HepG2 (cell line): Measurements from ENCODE around the gene SP9. TPM values are rescaled to one million over a fixed set of nuclear protein-coding genes. Genes with fewer than 3 reads are reported as not detected.

Experiments
- DBP ChIP-seq: sonication (generic); formaldehyde crosslinking; IDR thresholded peaks from 2 replicates; pipeline ENCODE4 v1.4.0; 2020; ENCODE audit warnings: missing genetic modification reagents; ENCODE audit errors: not compliant biosample characterization
- FOXA3 ChIP-seq: IDR thresholded peaks from 2 replicates; pipeline ENCODE4 v1.6.1; 2016; ENCODE audit warnings: missing genetic modification reagents, missing compliant biosample characterization
- KLF12 ChIP-seq: sonication (generic); formaldehyde crosslinking; IDR thresholded peaks from 2 replicates; pipeline ENCODE4 v1.4.0; 2020; ENCODE audit warnings: missing genetic modification reagents, borderline replicate concordance
- KMT2B ChIP-seq: IDR thresholded peaks from 2 replicates; pipeline ENCODE4 v1.6.1; 2016; ENCODE audit warnings: missing genetic modification reagents, missing compliant biosample characterization
- NR1H2 ChIP-seq: sonication (generic); formaldehyde crosslinking; IDR thresholded peaks from 2 replicates; pipeline ENCODE4 v1.8.1; 2022; ENCODE audit warnings: low read depth, missing genetic modification reagents, borderline replicate concordance
- PRDM10 ChIP-seq: sonication (generic); formaldehyde crosslinking; IDR thresholded peaks from 2 replicates; pipeline ENCODE4 v1.4.0; 2020; ENCODE audit warnings: low read depth, missing genetic modification reagents
- SKI ChIP-seq: fragments of 450-650 bp; IDR thresholded peaks from one replicate; pipeline ENCODE4 v1.6.1; 2018; ENCODE audit warnings: mild to moderate bottlenecking; ENCODE audit not compliant: partially characterized antibody
- TERF1 ChIP-seq: sonication (generic); formaldehyde crosslinking; IDR thresholded peaks from 2 replicates; pipeline ENCODE4 v1.8.0; 2022; ENCODE audit warnings: mild to moderate bottlenecking, missing genetic modification reagents, moderate library complexity
- TRIM22 ChIP-seq: fragments of 450-650 bp; IDR thresholded peaks from 2 replicates; pipeline ENCODE4 v1.6.1; 2017
- XBP1 ChIP-seq: sonication (generic); formaldehyde crosslinking; IDR thresholded peaks from 2 replicates; pipeline ENCODE4 v1.5.0; 2020; ENCODE audit warnings: missing genetic modification reagents
- ZBTB49 ChIP-seq: sonication (generic); formaldehyde crosslinking; IDR thresholded peaks from 2 replicates; pipeline ENCODE4 v1.4.0; 2020; ENCODE audit warnings: missing genetic modification reagents, borderline replicate concordance
- ZNF713 ChIP-seq: sonication (generic); formaldehyde crosslinking; IDR thresholded peaks from 2 replicates; pipeline ENCODE4 v1.4.0; 2020; ENCODE audit warnings: mild to moderate bottlenecking, missing genetic modification reagents
- ZNF75D ChIP-seq: sonication (generic); formaldehyde crosslinking; IDR thresholded peaks from 2 replicates; pipeline ENCODE4 v1.8.1; 2023; ENCODE audit warnings: missing genetic modification reagents, mild to moderate bottlenecking, borderline replicate concordance
- ZNF879 ChIP-seq: sonication (generic); formaldehyde crosslinking; IDR thresholded peaks from 2 replicates; pipeline ENCODE4 v1.8.1; 2023; ENCODE audit warnings: missing genetic modification reagents
- polyA plus RNA-seq, 8 experiments: library from polyadenylated mRNA; depleted of rRNA in 3 of 8; stranded (reverse) in 7 of 8; unstranded in 1 of 8; fragments of >200 nt; fragmentation: Illumina TruSeq in 4 of 8; extraction: Trizol in 4 of 8; gene quantifications; 2 replicates each; pipeline versions ENCODE4 v1.2.1 to v1.2.3, GENCODE V29; 2011 to 2016; ENCODE audit warnings: low read depth in 4 of 8, missing spikeins in 1 of 8, mixed read lengths in 1 of 8; ENCODE audit not compliant: insufficient read depth in 1 of 8
- total RNA-seq, 5 experiments: library from RNA; depleted of rRNA; stranded (reverse); fragments of >200 nt; fragmentation: Illumina TruSeq; extraction: Trizol; gene quantifications; 2 replicates each; pipeline ENCODE4 v1.2.3, GENCODE V29; 2016; ENCODE audit warnings: low read depth in 1 of 5
- TF ChIP-seq, protein P1 (sequence below): sonication (generic); formaldehyde crosslinking; conservative IDR thresholded peaks from 2 replicates; pipeline ENCODE4 v1.4.0; 2020; ENCODE audit warnings: missing genetic modification reagents
- TF ChIP-seq, protein P2 (sequence below): IDR thresholded peaks from 2 replicates; pipeline ENCODE4 v1.6.1; 2016; ENCODE audit warnings: low read depth

Gene SP9
- total and polyA plus RNA-seq, 2 of the 13 experiments (the other 11 are each of a cell fraction or from before 2014, with no cell fraction given): not detected

DNA sequence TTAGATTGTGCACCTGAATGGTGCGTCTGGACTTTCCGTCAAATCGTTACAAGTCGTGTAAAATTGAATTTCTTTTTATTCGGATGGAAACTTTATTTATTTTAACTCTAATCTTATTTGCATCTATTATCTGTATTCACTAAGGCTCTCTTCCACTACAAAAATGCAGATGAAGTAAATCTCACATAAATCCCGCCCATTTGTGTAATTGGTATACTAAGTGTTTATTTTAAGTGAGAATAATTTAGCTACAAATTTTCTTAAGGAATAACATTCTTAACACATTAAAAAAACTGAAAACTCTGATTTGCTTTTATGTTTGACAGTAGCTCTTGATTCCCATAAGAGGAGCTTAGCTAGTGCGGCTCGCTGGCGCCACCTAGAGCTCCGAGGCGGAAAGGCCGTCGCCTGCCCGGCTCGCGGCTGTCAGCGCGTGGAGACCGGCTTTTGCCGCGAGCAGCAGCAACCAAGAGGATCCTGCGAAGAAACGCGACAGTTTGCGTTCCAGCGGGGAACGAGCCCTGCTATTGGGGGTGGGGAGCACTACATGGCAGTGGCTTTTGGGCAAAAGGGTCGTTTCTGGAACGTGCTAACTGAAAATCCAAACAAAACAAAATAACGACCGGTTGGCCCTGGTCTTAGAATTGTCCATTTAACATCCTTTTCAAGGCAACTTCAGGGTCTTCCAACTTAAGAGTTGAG lies 6.7 kb downstream of the SP9 start (continued):
- TF ChIP-seq, protein P1, sequence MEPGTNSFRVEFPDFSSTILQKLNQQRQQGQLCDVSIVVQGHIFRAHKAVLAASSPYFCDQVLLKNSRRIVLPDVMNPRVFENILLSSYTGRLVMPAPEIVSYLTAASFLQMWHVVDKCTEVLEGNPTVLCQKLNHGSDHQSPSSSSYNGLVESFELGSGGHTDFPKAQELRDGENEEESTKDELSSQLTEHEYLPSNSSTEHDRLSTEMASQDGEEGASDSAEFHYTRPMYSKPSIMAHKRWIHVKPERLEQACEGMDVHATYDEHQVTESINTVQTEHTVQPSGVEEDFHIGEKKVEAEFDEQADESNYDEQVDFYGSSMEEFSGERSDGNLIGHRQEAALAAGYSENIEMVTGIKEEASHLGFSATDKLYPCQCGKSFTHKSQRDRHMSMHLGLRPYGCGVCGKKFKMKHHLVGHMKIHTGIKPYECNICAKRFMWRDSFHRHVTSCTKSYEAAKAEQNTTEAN: no peak
- no peak for TF ChIP-seq ZNF879 (CRISPR knock-in tag)
- TF ChIP-seq NR1H2 (CRISPR knock-in tag): no peak
- TF ChIP-seq DBP (CRISPR knock-in tag): no peak
- TF ChIP-seq ZNF75D: no peak
- TF ChIP-seq TRIM22: no peak
- TF ChIP-seq KLF12 (CRISPR knock-in tag): no peak
- TF ChIP-seq TERF1 (CRISPR knock-in tag): no peak
- TF ChIP-seq SKI: no peak
- TF ChIP-seq ZBTB49 (CRISPR knock-in tag): no peak
- 0 out of 2 replicates have a peak, but pooled peaks have one; percentile 15 for TF ChIP-seq FOXA3 (CRISPR knock-in tag)
- TF ChIP-seq PRDM10 (CRISPR knock-in tag): no peak
- TF ChIP-seq, protein P2, sequence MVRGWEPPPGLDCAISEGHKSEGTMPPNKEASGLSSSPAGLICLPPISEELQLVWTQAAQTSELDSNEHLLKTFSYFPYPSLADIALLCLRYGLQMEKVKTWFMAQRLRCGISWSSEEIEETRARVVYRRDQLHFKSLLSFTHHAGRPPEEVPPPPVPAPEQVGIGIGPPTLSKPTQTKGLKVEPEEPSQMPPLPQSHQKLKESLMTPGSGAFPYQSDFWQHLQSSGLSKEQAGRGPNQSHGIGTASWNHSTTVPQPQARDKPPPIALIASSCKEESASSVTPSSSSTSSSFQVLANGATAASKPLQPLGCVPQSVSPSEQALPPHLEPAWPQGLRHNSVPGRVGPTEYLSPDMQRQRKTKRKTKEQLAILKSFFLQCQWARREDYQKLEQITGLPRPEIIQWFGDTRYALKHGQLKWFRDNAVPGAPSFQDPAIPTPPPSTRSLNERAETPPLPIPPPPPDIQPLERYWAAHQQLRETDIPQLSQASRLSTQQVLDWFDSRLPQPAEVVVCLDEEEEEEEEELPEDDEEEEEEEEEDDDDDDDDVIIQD (CRISPR knock-in tag): peak; percentile 64; the same call in 1 of the 2 replicates
- TF ChIP-seq ZNF713 (CRISPR knock-in tag): no peak
- TF ChIP-seq XBP1: no peak
- peak; percentile 66; the same call in 1 of the 2 replicates for TF ChIP-seq KMT2B (CRISPR knock-in tag)
